HG03575 (cell line): ENCODE results near the gene SLC25A39.
"Not testable (repeated sequence)": the region's sequence is repeated elsewhere in the genome, so short reads cannot be mapped to it uniquely, and the experiment has no call there.

Experiments used
- ATAC-seq: cut with Tn5 transposase; IDR thresholded peaks from one replicate; pipeline ENCODE4 v1.9.1; 2021; ENCODE audit not compliant: unreplicated experiment, insufficient number of reproducible peaks, low FRiP score; ENCODE audit errors: extremely low read depth

Gene SLC25A39

DNA sequence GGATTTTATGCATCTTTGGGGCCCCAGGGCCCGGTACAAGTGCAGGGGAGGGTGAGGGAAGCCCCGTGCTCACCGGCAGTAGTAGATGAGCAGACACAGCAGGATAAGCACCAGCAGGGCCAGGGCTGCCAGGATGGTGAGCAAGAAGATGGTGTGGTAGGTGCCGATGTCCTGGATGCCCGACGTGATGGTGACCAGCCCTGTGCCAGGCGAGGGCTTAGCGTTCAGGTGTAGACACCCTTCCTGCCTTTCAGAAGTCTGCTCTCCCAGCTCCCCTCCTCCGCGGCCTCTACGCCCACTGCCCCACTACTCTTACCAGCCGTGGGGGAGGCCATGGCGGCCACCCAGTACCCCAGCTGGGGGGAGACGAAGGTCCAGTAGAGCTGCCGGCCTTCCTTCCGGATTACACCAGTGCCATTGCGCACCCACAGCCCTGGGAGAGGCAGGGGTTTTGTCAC lies 31.0 kb upstream of the SLC25A39 start:
- ATAC-seq: no peak

DNA sequence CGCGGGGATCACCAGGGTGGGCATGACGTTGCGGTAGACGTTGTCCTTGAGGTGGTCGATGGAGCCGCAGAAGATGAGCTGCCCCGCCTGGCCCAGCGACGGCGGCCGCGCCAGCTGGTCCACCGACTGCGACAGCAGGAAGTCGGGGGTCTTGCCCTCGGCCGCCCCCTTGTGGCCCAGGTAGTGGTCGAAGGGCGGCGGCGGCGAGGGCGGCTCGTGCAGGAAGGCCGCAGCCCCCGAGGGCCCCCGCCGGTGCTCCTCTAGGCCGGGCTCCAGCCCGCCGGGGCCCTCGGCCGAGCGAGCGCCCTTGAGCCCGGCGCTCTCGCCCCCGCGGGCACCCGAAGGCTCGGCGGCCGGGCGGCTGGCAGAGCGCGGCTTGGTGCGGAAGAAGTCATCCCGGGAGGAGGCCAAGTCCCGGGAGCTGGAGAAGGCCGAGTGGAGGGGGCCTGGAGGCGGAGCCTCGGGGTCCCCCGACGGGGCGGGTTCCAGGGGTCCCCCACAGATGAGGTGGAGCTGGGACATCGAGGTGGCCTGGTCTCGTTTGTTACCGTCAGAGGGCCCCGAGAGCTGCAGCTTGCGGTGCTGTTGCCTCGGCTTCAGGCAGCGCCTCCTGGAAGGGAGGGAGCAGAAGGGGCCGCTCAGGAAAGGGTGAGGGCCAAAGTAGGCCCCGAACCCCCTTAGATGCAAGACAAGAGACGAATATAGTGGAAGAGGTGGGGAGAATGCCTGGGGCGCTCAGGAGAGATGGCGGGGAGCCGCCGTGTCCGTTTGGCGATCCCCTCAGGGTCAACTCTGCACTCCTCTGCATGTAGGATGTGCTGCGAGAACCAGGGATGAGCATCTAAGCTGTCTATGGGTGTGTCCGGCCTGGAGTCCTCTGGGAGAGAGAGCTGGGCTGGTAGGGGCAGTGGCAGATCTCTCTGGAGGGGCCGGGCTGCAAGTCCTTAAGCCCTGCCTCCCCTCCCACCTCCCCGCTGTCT lies 30.2 kb upstream of the SLC25A39 start:
- ATAC-seq: no peak

DNA sequence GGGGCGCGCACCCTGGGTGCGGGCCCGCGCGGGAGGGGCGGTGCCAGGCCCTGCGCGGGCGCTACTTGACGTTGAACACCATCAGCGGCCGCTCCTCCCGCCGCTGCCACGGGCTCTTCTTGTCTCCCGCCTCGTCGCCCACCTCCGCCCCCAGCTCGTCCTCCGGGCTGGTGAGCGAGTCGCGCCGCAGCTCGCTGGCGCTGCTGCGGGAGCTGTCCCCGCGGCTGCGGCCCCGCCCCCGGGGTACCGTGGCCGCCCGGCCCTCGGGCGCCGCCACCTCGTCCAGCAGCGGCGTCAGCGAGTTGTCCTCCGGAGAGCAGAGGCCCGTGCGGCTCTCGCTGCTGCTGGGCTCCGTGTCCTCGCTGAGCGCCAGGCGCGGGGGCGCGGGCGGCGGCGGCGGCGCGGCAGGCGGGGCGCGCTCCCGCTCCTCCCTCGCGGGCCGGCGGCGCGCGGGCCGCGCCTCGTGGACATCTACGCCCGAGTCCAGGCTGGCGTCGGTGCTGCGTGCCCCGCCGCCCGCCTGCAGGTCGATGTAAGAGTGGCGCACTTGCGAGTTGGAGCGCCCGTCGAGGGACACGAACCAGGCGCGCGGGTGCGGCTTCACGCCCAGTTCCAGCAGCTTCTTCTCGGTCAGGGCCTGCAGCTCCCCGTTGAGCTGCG lies 29.2 kb upstream of the SLC25A39 start:
- ATAC-seq: no peak

DNA sequence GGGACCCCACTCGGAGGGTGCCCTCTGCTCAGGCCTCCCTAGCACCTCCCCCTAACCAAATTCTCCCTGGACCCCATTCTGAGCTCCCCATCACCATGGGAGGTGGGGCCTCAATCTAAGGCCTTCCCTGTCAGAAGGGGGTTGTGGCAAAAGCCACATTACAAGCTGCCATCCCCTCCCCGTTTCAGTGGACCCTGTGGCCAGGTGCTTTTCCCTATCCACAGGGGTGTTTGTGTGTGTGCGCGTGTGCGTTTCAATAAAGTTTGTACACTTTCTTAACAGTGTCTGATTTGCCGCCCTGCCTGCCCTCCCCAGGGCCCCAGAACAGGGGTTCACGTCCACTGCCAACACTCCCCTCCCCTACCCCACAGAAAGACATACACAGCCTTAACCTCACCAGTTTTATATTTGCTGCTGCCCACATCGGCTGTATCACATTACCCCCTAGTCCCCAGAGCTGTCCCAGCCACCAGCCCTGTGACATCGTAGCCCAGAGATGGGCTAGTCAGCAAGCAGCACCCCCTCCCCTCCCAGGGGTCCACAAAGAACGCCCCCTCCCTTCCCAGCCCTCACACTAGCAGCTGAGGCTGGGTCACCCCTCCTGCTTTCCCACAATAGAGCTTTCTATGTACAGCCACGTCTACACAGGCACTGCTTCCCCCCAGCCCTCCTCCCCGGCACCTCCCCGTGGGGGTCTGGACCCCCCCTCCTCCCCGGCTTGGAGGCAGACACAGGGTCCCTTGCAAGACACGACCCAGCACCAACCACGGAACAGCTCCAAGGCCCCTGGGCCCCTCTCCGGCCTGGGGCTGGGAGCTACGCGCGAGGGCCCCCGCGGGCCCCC lies 28.4 kb upstream of the SLC25A39 start:
- no peak for ATAC-seq

DNA sequence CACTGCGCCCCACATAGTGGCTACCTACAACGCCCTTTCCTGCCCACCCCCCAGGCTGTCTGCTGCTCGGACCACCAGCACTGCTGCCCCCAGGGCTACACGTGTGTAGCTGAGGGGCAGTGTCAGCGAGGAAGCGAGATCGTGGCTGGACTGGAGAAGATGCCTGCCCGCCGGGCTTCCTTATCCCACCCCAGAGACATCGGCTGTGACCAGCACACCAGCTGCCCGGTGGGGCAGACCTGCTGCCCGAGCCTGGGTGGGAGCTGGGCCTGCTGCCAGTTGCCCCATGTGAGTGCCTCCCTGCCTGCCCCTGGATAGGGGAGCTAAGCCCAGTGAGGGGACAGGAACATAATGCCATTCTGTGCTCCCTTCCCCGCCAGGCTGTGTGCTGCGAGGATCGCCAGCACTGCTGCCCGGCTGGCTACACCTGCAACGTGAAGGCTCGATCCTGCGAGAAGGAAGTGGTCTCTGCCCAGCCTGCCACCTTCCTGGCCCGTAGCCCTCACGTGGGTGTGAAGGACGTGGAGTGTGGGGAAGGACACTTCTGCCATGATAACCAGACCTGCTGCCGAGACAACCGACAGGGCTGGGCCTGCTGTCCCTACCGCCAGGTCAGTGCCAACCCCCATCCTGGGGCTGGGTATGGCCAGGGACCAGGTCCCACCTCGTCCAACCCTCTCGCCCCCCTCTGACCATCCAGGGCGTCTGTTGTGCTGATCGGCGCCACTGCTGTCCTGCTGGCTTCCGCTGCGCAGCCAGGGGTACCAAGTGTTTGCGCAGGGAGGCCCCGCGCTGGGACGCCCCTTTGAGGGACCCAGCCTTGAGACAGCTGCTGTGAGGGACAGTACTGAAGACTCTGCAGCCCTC lies 27.6 kb upstream of the SLC25A39 start:
- ATAC-seq: no peak

DNA sequence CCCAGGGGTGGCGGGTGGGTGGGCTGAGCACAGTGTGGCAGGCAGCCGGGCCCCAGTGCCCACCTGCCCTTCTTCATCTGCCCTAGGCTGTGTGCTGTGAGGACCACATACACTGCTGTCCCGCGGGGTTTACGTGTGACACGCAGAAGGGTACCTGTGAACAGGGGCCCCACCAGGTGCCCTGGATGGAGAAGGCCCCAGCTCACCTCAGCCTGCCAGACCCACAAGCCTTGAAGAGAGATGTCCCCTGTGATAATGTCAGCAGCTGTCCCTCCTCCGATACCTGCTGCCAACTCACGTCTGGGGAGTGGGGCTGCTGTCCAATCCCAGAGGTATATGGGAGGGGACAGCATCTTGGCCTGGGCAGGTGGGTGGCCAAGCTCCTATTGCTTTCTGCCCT lies 26.8 kb upstream of the SLC25A39 start:
- no peak for ATAC-seq

DNA sequence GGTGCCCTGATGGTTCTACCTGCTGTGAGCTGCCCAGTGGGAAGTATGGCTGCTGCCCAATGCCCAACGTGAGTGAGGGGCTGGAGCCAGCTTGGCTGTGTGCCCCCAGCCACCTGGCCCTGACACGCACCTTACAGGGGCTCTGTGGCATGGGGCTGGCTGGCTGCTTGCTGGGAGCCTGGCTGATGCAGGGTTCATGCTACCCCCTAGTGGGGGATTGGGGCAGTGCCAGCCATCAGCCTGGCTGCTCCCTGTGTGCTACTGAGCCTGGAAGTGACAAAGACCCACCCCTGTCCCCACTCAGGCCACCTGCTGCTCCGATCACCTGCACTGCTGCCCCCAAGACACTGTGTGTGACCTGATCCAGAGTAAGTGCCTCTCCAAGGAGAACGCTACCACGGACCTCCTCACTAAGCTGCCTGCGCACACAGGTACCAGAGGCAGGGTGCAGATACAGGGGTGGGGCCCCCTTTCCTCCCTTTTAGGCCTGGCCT lies 26.2 kb upstream of the SLC25A39 start:
- no peak for ATAC-seq

DNA sequence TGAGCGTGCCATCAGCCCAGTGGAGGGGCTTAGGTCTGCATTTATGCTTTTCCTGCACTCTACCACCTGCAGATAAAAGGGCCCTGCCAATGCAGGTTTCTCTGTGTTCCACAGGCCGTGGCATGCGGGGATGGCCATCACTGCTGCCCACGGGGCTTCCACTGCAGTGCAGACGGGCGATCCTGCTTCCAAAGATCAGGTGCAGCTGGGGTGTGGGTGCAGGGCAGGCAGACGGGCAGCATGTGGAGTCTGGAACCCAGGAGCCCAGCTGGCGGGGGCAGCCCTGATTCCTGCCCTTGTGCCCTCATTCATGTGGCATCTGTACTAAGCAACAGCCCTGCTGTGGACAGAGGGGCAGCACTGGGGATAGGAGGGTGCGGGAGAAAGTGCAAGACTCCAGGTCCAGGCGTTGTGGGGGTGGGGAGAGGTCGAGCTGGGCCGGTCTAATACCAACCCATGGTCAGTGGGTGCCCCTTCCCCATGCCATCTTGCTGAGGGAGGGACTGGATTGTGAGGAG lies 25.0 kb upstream of the SLC25A39 start:
- ATAC-seq: no peak

DNA sequence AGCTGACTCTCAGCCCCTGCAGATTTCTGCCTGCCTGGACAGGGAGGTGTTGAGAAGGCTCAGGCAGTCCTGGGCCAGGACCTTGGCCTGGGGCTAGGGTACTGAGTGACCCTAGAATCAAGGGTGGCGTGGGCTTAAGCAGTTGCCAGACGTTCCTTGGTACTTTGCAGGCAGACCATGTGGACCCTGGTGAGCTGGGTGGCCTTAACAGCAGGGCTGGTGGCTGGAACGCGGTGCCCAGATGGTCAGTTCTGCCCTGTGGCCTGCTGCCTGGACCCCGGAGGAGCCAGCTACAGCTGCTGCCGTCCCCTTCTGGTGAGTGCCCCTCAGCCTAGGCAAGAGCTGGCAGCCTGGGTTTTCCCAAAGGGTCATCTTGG lies 24.4 kb upstream of the SLC25A39 start:
- ATAC-seq: no peak

DNA sequence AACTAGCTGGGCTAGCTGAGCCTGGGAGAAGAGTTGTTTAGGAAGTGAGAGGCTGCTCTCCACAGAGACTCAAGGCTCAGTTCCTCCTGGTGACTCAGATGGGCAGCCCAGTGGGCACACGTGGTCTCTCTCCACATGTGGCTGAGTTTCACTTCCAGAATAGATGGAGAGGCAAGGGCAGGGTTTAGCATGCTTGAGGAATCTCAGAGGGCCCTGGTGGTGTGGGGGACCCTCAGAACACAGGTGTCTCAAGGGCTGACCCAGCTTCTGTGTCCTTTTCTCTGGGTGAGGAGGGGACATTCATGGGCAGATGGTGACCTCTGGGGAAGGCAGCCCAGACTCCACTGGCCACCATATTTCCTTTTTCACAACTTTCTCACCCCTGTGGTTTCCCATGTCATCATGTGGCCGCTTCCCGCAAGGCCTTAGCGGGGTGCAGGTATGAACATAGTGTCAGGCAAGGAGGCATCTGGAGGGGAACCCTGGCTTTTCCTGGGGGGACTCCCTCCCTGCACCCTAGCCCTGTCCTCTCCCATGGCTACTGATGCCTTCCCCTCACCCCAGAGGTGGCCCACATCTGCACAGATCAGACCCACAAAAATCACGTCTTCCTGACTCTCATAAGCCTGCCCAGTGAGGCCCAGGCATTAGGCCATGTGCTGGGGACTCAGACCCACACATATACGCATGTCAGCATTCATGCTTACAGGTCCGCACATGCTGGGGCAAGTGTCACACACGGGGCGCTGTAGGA lies 23.8 kb upstream of the SLC25A39 start:
- ATAC-seq: peak; percentile 30

DNA sequence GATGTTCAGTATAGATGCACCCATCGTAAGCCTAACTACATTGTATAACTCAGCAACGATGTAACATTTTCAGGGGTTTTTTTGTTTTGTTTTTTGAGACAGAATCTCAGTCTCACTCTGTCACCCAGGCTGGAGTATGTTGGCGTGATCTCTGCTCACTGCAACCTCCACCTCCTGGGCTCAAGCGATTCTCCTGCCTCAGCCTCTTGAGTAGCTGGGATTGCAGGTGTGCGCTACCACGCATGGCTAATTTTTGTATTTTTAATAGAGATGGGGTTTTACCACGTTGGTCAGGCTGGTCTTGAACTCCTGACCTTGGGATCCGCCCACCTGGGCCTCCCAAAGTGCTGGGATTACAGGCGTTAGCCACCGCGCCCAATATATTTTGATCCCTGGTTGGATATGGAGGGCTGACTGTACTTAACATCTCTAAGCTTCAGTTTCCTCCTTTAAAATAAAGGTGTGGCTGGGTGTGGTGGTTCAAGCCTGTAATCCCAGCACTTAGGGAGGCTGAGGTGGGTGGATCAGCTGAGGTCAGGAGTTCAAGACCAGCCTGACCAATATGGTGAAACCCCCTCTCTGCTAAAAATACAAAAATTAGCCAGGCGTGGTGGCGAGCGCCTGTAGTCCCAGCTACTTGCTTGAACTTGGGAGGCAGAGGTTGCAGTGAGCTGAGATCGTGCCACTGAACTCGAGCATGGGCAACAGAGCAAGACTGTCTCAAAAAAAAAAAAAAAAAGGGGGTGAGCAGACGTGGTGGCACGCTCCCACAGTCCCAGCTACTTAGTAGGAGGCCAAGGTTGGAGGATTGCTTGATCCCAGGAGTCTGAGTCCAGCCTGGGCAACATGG lies 22.8 kb upstream of the SLC25A39 start:
- not testable (repeated sequence) for ATAC-seq

DNA sequence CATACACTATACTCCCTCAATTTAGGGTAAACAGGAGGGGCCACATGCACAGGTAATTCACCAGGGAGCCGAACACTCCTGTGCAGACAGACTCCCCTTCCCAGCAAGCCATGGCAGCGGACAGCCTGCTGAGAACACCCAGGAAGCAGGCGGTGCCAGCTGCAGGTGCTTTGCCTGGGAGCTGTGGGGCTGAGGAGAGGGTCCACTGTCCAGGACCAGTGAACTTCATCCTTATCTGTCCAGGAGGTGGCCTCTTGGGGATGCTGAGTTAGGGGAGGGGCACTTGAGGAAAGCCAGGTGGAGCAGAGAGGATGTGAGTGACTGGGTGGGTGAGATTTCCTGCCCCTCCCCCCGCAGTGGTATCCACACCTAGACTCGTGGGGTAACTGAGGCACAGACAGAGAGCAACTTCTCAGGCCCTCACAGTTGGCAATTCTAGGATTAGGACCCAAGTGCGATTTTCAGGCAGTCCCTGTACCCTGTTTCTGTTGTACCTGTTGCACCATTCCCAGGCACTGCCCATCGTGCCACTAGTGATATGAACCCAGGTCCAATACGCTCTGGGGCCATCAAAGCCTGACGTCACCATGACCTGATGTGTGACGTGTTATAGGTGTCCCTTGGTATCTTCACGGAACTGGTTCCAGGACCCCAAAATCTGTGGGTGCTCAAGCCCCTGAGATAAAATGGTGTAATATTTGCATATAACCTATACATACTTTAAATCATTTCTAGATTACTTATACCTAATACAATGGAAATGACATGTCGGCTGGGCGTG lies 21.6 kb upstream of the SLC25A39 start:
- no peak for ATAC-seq

DNA sequence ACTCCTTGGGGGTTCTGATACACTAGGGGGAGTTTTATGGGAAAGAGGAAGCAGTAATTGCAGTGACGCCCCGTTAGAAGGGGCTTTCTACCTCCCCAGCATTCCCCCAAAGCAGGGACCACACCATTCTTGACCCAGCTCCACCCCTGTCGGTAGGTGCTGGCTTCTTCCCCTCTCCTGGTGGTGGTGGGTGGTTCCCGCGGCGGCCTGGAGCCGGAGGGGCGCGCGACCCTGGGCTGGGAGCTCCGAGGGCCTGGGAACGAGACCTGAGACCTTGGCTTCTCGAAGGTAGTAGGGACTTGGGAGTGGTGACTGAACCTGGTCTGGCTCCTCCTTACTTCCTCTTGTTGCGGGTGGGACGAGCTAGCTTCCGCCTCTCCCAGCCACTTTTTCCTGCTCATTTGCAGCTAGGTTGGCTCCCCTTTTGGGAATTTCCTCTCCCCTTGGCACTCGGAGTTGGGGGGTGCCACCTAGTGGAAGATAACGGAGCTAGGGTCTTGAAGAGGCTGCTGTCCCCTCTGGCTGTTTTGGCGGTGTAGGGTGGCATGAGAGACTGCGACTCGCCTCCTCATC lies 20.9 kb upstream of the SLC25A39 start:
- no peak for ATAC-seq

DNA sequence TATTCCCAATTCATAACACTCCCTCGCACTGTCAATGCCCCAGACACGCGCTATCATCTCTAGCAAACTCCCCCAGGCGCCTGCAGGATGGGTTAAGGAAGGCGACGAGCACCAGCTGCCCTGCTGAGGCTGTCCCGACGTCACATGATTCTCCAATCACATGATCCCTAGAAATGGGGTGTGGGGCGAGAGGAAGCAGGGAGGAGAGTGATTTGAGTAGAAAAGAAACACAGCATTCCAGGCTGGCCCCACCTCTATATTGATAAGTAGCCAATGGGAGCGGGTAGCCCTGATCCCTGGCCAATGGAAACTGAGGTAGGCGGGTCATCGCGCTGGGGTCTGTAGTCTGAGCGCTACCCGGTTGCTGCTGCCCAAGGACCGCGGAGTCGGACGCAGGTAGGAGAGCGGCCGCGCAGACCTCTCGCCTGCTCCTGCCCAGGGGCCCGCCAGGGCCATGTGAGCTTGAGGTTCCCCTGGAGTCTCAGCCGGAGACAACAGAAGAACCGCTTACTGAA lies 20.4 kb upstream of the SLC25A39 start, which contains the start of gene GRN:
Gene GRN, plus strand, starts transcription at position 364 of the 515 bp plus-strand sequence. CDS start 3,863 bp downstream, outside the sequence.
- ATAC-seq: no peak

DNA sequence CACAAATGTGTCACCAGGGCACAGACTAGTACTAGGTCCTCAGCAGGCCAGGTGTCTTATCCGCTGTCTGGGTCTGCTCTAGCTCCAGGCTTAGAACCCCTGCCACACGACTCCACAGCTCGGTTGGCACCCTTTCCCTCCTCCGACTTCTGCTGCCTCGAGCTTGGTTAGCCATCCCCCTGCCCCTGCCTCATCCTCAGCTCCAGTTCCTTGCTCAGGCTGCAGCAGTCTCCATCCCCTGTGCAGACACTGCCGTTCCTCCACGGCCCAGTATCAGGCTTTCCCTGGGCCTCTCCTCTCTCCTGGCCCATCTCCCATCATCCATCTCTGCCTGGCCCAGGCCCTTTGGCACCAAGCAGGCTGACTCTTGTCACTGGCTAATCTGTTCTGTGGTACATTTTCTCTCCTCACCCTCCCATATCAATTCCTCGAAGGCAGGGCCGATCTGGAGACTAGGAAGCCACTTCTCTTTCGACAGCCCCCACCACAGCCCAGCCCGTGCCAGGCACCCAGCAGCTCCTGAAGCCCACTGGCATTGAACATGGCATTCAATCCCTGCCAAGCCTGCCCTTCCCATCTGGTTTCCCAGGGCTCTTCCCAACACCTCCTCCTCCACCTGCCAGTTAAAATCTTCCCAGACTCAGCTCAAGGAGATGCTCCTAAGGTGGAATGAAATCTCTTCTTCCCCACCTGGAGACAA lies 19.0 kb upstream of the SLC25A39 start:
- ATAC-seq: no peak
